GM23338 (cell line): ENCODE data around the gene VMP1.

Source experiments
- EZH2 ChIP-seq: fragments of 200-600 bp; sonication (generic); IDR thresholded peaks from one replicate; pipeline ENCODE4 v1.8.0; 2017; ENCODE audit warnings: antibody characterized with exemption, mild to moderate bottlenecking, low read depth; ENCODE audit not compliant: unreplicated experiment
- EZH2phosphoT487 ChIP-seq: fragments of 200-600 bp; sonication (generic); IDR thresholded peaks from one replicate; pipeline ENCODE4 v1.8.1; 2018; ENCODE audit warnings: antibody characterized with exemption; ENCODE audit not compliant: unreplicated experiment
- ZNF331 ChIP-seq: fragments of 250-450 bp; sonication (Bioruptor Pico); IDR thresholded peaks from 2 replicates; pipeline ENCODE4 v1.5.0; 2020; ENCODE audit warnings: low read depth, mild to moderate bottlenecking, moderate library complexity
- TF ChIP-seq, protein P1 (sequence below), 2 experiments: fragments of 200-600 bp in 1 of 2; sonication (generic) in 1 of 2; conservative IDR thresholded peaks; 2 replicates each; pipeline versions ENCODE4 v1.5.1 to v1.6.1; 2016 to 2017; ENCODE audit warnings: antibody characterized with exemption in 2 of 2, low read depth in 2 of 2, mild to moderate bottlenecking in 2 of 2, moderate library complexity in 1 of 2
- TF ChIP-seq, protein P2 (sequence below): IDR thresholded peaks from one replicate; pipeline ENCODE4 v1.6.1; 2018; ENCODE audit warnings: antibody characterized with exemption; ENCODE audit not compliant: unreplicated experiment

DNA sequence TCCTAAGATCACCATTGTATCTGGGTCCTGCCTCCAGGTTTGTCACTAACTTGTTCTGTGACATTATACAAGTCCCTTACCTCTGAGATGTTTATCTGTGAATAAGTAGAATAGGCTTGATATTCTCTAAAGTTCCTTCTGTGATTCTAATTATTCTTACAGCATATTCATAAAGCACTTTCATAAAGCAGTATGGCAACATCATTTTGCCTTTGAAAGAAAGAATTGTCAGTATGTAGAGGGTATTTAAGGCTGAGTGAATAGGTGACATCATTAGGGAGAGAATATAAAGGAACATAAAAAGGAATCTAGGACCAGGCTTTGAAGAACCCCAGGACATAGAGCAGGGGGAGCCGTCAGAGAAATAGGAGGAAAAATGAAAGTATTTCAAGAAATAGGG lies 15.6 kb downstream of the VMP1 start:
- TF ChIP-seq EZH2 (no peak), EZH2phosphoT487 (no peak), ZNF331 (CRISPR knock-in tag) (no peak)
- TF ChIP-seq, protein P1, sequence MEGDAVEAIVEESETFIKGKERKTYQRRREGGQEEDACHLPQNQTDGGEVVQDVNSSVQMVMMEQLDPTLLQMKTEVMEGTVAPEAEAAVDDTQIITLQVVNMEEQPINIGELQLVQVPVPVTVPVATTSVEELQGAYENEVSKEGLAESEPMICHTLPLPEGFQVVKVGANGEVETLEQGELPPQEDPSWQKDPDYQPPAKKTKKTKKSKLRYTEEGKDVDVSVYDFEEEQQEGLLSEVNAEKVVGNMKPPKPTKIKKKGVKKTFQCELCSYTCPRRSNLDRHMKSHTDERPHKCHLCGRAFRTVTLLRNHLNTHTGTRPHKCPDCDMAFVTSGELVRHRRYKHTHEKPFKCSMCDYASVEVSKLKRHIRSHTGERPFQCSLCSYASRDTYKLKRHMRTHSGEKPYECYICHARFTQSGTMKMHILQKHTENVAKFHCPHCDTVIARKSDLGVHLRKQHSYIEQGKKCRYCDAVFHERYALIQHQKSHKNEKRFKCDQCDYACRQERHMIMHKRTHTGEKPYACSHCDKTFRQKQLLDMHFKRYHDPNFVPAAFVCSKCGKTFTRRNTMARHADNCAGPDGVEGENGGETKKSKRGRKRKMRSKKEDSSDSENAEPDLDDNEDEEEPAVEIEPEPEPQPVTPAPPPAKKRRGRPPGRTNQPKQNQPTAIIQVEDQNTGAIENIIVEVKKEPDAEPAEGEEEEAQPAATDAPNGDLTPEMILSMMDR (conservative IDR thresholded peaks at IDR 0.05; ENCODE audit: low read depth in 2 of 2), result no peak
- TF ChIP-seq, protein P2, sequence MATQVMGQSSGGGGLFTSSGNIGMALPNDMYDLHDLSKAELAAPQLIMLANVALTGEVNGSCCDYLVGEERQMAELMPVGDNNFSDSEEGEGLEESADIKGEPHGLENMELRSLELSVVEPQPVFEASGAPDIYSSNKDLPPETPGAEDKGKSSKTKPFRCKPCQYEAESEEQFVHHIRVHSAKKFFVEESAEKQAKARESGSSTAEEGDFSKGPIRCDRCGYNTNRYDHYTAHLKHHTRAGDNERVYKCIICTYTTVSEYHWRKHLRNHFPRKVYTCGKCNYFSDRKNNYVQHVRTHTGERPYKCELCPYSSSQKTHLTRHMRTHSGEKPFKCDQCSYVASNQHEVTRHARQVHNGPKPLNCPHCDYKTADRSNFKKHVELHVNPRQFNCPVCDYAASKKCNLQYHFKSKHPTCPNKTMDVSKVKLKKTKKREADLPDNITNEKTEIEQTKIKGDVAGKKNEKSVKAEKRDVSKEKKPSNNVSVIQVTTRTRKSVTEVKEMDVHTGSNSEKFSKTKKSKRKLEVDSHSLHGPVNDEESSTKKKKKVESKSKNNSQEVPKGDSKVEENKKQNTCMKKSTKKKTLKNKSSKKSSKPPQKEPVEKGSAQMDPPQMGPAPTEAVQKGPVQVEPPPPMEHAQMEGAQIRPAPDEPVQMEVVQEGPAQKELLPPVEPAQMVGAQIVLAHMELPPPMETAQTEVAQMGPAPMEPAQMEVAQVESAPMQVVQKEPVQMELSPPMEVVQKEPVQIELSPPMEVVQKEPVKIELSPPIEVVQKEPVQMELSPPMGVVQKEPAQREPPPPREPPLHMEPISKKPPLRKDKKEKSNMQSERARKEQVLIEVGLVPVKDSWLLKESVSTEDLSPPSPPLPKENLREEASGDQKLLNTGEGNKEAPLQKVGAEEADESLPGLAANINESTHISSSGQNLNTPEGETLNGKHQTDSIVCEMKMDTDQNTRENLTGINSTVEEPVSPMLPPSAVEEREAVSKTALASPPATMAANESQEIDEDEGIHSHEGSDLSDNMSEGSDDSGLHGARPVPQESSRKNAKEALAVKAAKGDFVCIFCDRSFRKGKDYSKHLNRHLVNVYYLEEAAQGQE, result no peak
